HEK293 (cell line): Measurements from ENCODE around the gene ICAM1.

Experiments used
- CTCF ChIP-seq: fragments of 450-650 bp; formaldehyde crosslinking; IDR thresholded peaks from 2 replicates; pipeline ENCODE4 v1.5.1; 2016; ENCODE audit warnings: missing biosample characterization, missing genetic modification characterization
- MEIS1 ChIP-seq: sonication (generic); formaldehyde crosslinking; IDR thresholded peaks from 2 replicates; pipeline ENCODE4 v1.8.1; 2022; ENCODE audit warnings: missing genetic modification reagents, mild to moderate bottlenecking, borderline replicate concordance
- MYNN ChIP-seq: fragments of 450-650 bp; formaldehyde crosslinking; IDR thresholded peaks from 2 replicates; pipeline ENCODE4 v1.5.1; 2016; ENCODE audit warnings: missing biosample characterization, missing genetic modification characterization, borderline replicate concordance
- YY2 ChIP-seq: fragments of 450-650 bp; formaldehyde crosslinking; IDR thresholded peaks from 2 replicates; pipeline ENCODE4 v1.5.1; 2016; ENCODE audit warnings: missing biosample characterization, missing genetic modification characterization
- ZBTB1 ChIP-seq: fragments of 450-650 bp; formaldehyde crosslinking; IDR thresholded peaks from 2 replicates; pipeline ENCODE4 v1.5.1; 2016; ENCODE audit warnings: missing biosample characterization, missing genetic modification characterization
- ZBTB20 ChIP-seq: fragments of 450-650 bp; formaldehyde crosslinking; IDR thresholded peaks from 2 replicates; pipeline ENCODE4 v1.5.1; 2016; ENCODE audit warnings: missing biosample characterization, missing genetic modification characterization
- ZNF211 ChIP-seq: fragments of 450-650 bp; formaldehyde crosslinking; IDR thresholded peaks from 2 replicates; pipeline ENCODE4 v1.5.1; 2016; ENCODE audit warnings: low read depth, missing biosample characterization, missing genetic modification characterization
- ZNF274 ChIP-seq, 2 experiments: fragments of 200-500 bp in 1 of 2; fragments of 450-650 bp in 1 of 2; sonication (Bioruptor generic) in 1 of 2; formaldehyde crosslinking in 1 of 2; IDR thresholded peaks; 2 replicates each; pipeline versions ENCODE4 v1.5.1 to v1.6.1; 2014 to 2016; ENCODE audit warnings: borderline replicate concordance in 1 of 2, inconsistent platforms in 1 of 2, low read length in 1 of 2, missing biosample characterization in 1 of 2, missing genetic modification characterization in 1 of 2
- ZNF501 ChIP-seq: fragments of 450-650 bp; formaldehyde crosslinking; IDR thresholded peaks from 2 replicates; pipeline ENCODE4 v1.5.1; 2016; ENCODE audit warnings: missing biosample characterization, missing genetic modification characterization
- ZNF510 ChIP-seq: fragments of 450-650 bp; formaldehyde crosslinking; IDR thresholded peaks from 2 replicates; pipeline ENCODE4 v1.5.1; 2018; ENCODE audit warnings: mild to moderate bottlenecking, missing genetic modification characterization, missing biosample characterization; ENCODE audit not compliant: insufficient replicate concordance
- ZNF530 ChIP-seq: fragments of 450-650 bp; formaldehyde crosslinking; IDR thresholded peaks from 2 replicates; pipeline ENCODE4 v1.5.1; 2016; ENCODE audit warnings: low read depth, missing biosample characterization, missing genetic modification characterization
- ZNF792 ChIP-seq: fragments of 450-650 bp; formaldehyde crosslinking; IDR thresholded peaks from 2 replicates; pipeline ENCODE4 v1.5.1; 2016; ENCODE audit warnings: missing biosample characterization, missing genetic modification characterization
- ZSCAN18 ChIP-seq: fragments of 450-650 bp; formaldehyde crosslinking; IDR thresholded peaks from 2 replicates; pipeline ENCODE4 v1.5.1; 2016; ENCODE audit warnings: missing biosample characterization, missing genetic modification characterization

GRCh38 chr19:10246511-10246910 is 24.4 kb upstream of the ICAM1 start:
- TF ChIP-seq CTCF (tag by site-specific recombination) (no peak), ZSCAN18 (tag by site-specific recombination) (no peak), MYNN (no peak), YY2 (tag by site-specific recombination) (no peak), ZBTB1 (tag by site-specific recombination) (no peak), ZNF530 (tag by site-specific recombination) (no peak), ZNF501 (tag by site-specific recombination) (no peak), ZNF792 (tag by site-specific recombination) (no peak), ZNF211 (tag by site-specific recombination) (no peak), ZBTB20 (no peak), ZNF274 (IDR thresholded peaks at IDR 0.05; ENCODE audit: low read length) (no peak), ZNF274 (tag by site-specific recombination; IDR thresholded peaks at IDR 0.05; ENCODE audit: borderline replicate concordance) (no peak), ZNF510 (no peak), MEIS1 (no peak)
